Islet of Langerhans (tissue), 1 donor: ENCODE data around the gene LHX2.

ENCODE experiments used
- FAIRE-seq: peaks from one replicate; lab custom pipeline; 2011; peaks lifted over from hg19 to GRCh38; lab: Jason Lieb, UNC

Gene LHX2

GRCh38 chr9:124014211-124014955 is 2.8 kb downstream of the LHX2 start:
- no peak for FAIRE-seq

GRCh38 chr9:124014956-124015660 is 3.5 kb downstream of the LHX2 start:
- no peak for FAIRE-seq

- FAIRE-seq = no peak
Measured at GRCh38 chr9:124015661-124016131, 4.1 kb downstream of the LHX2 start.

DNA sequence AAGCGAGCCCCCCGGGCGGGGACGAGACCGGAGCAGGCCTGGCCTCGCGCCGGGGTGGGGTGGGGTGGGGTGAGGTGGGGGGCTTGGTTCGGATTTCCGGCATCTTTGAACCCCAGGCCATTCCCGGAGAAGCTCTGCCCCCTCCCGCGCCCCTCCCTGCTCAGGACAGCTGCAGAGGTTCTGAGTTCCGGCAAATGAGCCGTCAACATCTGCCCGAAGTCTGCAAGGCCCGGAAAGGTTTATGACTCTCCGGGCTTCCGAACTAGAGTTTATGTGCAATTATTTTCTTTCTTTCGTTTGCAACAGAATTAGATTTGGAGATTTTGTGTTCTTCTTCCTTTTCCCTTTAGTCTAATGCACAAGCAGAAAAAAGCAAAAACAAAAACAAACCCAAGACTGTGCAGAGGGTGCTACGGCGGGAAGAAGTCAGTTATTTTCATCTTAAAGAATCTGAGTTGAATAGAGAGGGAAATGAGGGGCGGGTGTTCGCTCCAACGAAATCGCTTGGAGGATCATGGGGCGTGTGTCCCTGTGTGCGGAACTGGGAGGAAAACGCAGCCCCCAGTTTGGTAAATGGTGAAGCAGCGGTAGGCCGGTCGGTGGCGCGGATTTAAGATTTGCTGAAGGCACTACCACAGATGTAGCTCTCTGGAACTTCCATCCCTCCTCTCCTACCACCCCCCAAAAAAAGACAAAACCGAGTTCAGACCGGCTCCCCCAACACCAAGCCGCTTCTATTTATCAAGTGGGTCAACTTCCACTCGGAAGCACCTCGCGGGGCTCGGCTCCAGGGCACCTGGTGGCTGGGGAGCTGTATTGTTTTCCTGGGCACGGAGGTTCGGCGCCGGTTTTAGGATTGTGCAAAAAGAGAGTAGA is 4.8 kb downstream of the LHX2 start:
- FAIRE-seq = no peak

DNA sequence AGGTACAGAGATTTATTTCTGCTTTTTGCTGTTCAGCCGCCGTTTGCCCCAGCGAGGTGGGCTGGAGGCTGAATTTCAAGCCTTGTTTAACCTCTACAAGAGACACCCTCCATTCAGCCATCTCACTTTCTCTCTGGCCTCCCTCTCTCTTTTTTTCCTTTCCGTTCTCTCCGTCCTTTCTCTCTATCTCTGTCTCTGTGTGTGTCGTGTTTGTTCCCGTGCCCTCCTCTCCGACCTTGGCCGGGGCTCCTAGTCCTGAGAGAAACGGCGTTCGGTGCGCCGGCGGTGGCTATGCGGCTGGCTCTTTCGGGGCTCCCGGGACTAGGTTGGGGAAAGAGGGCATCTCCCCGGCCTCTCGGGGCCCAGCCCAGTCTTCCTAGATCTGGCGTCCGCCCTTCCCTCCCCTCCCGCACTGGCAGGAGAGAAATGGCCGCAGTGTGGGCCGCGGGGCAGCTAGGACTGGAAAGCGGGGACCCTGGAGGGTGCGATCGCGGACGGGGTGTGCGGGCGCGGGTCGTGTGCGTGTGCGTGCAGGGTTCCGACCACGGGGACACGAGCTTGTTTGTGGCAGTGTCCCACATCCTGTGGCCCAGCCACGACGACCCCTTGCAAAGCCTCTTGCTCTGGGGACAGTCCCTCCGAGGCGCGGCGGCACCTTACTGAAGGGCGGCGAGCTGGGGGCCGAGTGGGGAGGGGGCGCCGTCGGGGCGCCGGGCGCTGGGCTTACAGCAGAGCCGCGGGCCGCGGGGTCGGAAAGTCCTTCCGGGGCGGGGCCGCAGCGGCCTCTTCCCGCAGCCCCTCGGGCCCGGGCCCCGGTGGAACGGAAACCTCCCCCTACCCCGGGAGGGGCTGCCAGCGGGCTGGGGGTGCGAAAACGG is 5.7 kb downstream of the LHX2 start:
- no peak for FAIRE-seq

GRCh38 chr9:124017929-124018729 is 6.6 kb downstream of the LHX2 start:
- FAIRE-seq = no peak

- FAIRE-seq = no peak
Measured at GRCh38 chr9:124018730-124019697, 7.4 kb downstream of the LHX2 start.

- FAIRE-seq = no peak
Measured at GRCh38 chr9:124019771-124020519, 8.4 kb downstream of the LHX2 start.

DNA sequence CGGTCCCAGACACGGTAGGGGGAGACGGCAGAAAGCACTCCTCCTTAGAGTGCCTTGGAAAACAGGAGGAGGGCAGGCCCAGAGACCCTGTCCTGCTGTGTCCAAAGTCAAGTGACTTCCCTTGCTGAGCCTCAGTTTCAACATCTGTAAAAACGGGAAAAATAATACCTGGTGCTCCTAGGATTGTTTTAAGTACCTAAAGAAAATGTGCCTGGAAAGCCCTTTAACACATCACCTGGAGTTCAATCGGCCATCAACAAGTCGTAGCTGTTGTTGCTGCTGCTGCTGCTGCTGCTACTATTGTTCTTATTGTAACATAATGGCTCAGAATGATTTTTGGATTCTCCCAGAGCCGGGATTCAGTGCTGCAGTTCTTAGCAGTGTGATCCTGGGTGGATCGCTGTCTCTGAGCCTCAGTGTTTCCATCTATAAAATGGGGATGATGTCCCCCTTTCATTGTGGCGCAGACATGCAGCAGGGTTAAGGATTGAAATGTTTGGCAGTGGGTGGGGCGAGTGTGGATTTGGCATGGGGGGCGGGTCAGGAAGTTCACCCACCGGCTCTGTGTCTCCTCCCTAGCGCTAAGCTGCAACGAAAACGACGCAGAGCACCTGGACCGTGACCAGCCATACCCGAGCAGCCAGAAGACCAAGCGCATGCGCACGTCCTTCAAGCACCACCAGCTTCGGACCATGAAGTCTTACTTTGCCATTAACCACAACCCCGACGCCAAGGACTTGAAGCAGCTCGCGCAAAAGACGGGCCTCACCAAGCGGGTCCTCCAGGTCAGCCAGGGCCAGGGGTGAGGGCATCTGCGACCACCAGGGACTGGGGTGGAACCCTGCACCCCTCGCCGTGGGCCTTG is 9.2 kb downstream of the LHX2 start:
- no peak for FAIRE-seq

- no peak for FAIRE-seq
Measured at GRCh38 chr9:124021385-124021769, 9.8 kb downstream of the LHX2 start.

GRCh38 chr9:124022201-124023121 is 10.9 kb downstream of the LHX2 start:
- FAIRE-seq = no peak

DNA sequence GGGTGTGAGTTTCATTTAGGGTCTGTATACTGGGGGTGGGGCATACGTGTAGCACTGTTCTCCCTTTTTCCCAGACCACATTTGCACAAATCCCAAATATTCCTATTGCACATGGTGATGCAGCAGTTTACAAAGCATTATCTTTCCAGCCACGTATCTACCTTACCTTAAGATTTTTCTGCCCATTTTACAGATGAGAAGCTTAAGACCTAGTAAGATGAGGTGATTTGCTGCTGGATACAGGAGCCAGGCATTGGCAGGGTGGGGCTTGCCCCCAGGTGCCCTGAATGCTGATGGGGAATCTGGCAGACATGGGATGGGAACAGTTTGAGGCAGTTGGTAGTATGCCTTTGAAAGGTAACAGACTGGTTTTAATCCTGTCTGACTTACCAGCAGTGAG is 12.5 kb downstream of the LHX2 start:
- no peak for FAIRE-seq

DNA sequence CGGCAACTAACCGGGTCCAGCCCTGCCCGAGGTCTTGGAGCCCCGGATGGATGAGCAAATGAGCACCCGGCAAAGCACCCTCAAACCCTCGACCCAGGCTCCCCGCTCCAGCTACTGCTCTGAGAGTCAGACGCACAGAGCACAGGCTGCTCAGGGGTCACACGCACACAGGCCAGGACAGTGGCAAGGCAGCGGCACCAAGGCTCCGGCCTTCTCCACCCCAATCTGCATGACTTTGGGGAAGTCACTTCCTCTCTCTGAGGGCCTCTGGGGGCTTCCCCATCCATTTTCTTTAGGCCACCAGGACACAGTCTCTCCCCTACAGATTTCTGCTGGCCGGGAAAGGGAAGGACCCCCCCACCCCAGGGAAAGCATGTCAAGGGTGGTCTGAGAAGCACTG is 18.0 kb downstream of the LHX2 start:
- no peak for FAIRE-seq

GRCh38 chr9:124030969-124031451 is 19.4 kb downstream of the LHX2 start:
- FAIRE-seq = no peak

- no peak for FAIRE-seq
Measured at GRCh38 chr9:124032247-124032646, 20.7 kb downstream of the LHX2 start.

GRCh38 chr9:124033348-124033747 is 21.8 kb downstream of the LHX2 start:
- FAIRE-seq = no peak

GRCh38 chr9:124033967-124034366 is 22.4 kb downstream of the LHX2 start:
- FAIRE-seq = no peak
